ENCODE results near the gene GNPDA1. TPM values are rescaled to one million over a fixed set of nuclear protein-coding genes. Genes with fewer than 3 reads are reported as not detected.
"Not testable (repeated sequence)": the region's sequence is repeated elsewhere in the genome, so short reads cannot be mapped to it uniquely, and the experiment has no call there.

GNPDA1 gene
- total RNA-seq, 1 experiment from 2014 or later, result 54.1 TPM

- intact Hi-C loops (cut with micrococcal nuclease; ENCODE audit: unreplicated experiment), result no loop called here
Observed at GRCh38 chr5:142056816-142057696, 44.2 kb upstream of the GNPDA1 start.

GRCh38 chr5:142055301-142055700, 42.5 kb upstream of the GNPDA1 start:
- no peaks in the 10 kb centered on the region for H3K9me2 ChIP-seq (ENCODE audit: insufficient read depth)
- ChIA-PET POLR2A (ENCODE audit: unreplicated experiment) (interaction anchor here (0.7 kb wide), 1 partner anchor 10 kb away, joined by 4 read pairs; no protein-coding TSS in a partner anchor), CTCF (no interaction called here)
- H3K9me3 ChIP-seq (ENCODE audit: insufficient read depth, low read depth), result no peaks in the 10 kb centered on the region
- no peaks in the 10 kb centered on the region for H3K79me2 ChIP-seq (ENCODE audit: low read depth)
- TF ChIP-seq EZH2 (IDR thresholded peaks at IDR 0.05; ENCODE audit: low read depth), result no peak
- TF ChIP-seq, protein P1, sequence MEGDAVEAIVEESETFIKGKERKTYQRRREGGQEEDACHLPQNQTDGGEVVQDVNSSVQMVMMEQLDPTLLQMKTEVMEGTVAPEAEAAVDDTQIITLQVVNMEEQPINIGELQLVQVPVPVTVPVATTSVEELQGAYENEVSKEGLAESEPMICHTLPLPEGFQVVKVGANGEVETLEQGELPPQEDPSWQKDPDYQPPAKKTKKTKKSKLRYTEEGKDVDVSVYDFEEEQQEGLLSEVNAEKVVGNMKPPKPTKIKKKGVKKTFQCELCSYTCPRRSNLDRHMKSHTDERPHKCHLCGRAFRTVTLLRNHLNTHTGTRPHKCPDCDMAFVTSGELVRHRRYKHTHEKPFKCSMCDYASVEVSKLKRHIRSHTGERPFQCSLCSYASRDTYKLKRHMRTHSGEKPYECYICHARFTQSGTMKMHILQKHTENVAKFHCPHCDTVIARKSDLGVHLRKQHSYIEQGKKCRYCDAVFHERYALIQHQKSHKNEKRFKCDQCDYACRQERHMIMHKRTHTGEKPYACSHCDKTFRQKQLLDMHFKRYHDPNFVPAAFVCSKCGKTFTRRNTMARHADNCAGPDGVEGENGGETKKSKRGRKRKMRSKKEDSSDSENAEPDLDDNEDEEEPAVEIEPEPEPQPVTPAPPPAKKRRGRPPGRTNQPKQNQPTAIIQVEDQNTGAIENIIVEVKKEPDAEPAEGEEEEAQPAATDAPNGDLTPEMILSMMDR (conservative IDR thresholded peaks at IDR 0.05), result no peak
- H3K27ac ChIP-seq, result no peak overlapping the region
- no peaks in the 10 kb centered on the region for H4K20me1 ChIP-seq (ENCODE audit: insufficient read depth)
- intact Hi-C loops (cut with micrococcal nuclease; ENCODE audit: unreplicated experiment), result no loop called here
- no peak overlapping the region for H3K4me2 ChIP-seq
- H3K27me3 ChIP-seq (ENCODE audit: insufficient read depth, low read depth), result no peaks in the 10 kb centered on the region
- no peak overlapping the region for H3K4me3 ChIP-seq
- H3K36me3 ChIP-seq (ENCODE audit: low read depth), result no peaks in the 10 kb centered on the region
- H2AFZ ChIP-seq, result no peak overlapping the region
- peaks cover 47% of the 10 kb centered on the region for H3F3A ChIP-seq (ENCODE audit: insufficient read depth, low read depth)
- H3K4me1 ChIP-seq (replicated peaks; ENCODE audit: insufficient read depth), result peaks cover 53% of the 10 kb centered on the region
- no TSS peak for BruUV-seq (replicated peaks)
- DNase-seq, result no peak

More at GRCh38 chr5:142056816-142057696, 44.2 kb upstream of the GNPDA1 start:
- H3F3A ChIP-seq (ENCODE audit: insufficient read depth, low read depth), result peaks cover 47% of the 10 kb centered on the region
- H3K27me3 ChIP-seq (ENCODE audit: insufficient read depth, low read depth), result no peaks in the 10 kb centered on the region
- TF ChIP-seq, protein P1 (conservative IDR thresholded peaks at IDR 0.05), result no peak
- no peak for TF ChIP-seq EZH2 (IDR thresholded peaks at IDR 0.05; ENCODE audit: low read depth)
- H3K4me3 ChIP-seq, result no peak overlapping the region
- no peaks in the 10 kb centered on the region for H3K36me3 ChIP-seq (ENCODE audit: low read depth)
- H3K4me2 ChIP-seq, result peak overlapping the region; percentile 29
- peak overlapping the region; percentile 88 for H3K27ac ChIP-seq
- DNase-seq, result no peak
- no peaks in the 10 kb centered on the region for H4K20me1 ChIP-seq (ENCODE audit: insufficient read depth)
- H2AFZ ChIP-seq, result no peak overlapping the region
- ChIA-PET POLR2A (ENCODE audit: unreplicated experiment) (interaction anchor here (0.6 kb wide), 1 partner anchor 98 kb away, joined by 3 read pairs; no protein-coding TSS in a partner anchor), CTCF (no interaction called here)
- H3K9me3 ChIP-seq (ENCODE audit: insufficient read depth, low read depth), result no peaks in the 10 kb centered on the region
- peaks cover 53% of the 10 kb centered on the region for H3K4me1 ChIP-seq (replicated peaks; ENCODE audit: insufficient read depth)
- H3K79me2 ChIP-seq (ENCODE audit: low read depth), result no peaks in the 10 kb centered on the region
- no peaks in the 10 kb centered on the region for H3K9me2 ChIP-seq (ENCODE audit: insufficient read depth)
- BruUV-seq (replicated peaks), result no TSS peak

DNA sequence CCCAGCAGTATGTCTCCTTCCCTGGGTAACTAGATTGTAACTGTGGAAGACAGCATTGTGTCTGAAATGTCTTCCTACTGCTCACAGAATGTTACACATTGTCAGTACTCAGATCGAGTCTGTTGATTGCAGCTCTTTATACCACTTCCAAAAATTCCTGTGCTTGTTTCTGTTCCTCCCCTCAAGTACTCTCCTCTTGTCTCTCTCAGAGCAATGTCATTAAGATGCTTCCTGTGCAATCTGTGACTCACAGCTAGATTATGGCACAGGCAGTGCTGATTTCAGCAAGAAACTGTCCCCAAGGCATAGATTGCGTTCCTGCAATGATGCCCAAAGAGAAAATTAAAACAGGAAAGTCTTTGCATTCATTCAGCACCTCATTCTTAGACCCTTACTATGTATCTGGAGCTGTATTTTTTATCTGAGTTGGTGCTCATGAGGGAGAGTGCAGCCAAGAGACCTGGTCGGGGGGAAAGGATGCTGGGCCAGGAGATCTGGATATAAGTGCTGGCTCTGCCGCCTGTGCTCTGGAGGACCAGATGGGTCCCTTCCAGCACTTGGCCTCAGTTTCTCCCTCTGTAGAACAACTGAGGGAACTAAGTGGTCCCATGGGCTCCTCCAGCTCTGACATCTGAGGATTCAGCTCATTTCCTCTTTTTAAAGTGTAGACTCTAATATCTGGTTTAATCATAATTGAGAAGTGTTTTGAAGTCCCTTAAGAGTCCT, 40.8 kb upstream of the GNPDA1 start:
- TF ChIP-seq, protein P1 (conservative IDR thresholded peaks at IDR 0.05), result no peak
- no peak for TF ChIP-seq EZH2 (IDR thresholded peaks at IDR 0.05; ENCODE audit: low read depth)
- Histone ChIP-seq H3K27ac (peak overlapping the region; percentile 62), H3K4me2 (peak overlapping the region; percentile 41), H3K27me3 (ENCODE audit: insufficient read depth, low read depth) (no peaks in the 10 kb centered on the region), H3K36me3 (ENCODE audit: low read depth) (no peaks in the 10 kb centered on the region), H3K4me1 (replicated peaks; ENCODE audit: insufficient read depth) (peaks cover 40% of the 10 kb centered on the region), H4K20me1 (ENCODE audit: insufficient read depth) (no peaks in the 10 kb centered on the region), H3K79me2 (ENCODE audit: low read depth) (no peaks in the 10 kb centered on the region), H2AFZ (no peak overlapping the region), H3K9me2 (ENCODE audit: insufficient read depth) (no peaks in the 10 kb centered on the region), H3K9me3 (ENCODE audit: insufficient read depth, low read depth) (no peaks in the 10 kb centered on the region), H3F3A (ENCODE audit: insufficient read depth, low read depth) (peaks cover 39% of the 10 kb centered on the region), H3K4me3 (no peak overlapping the region)
- POLR2A ChIA-PET (ENCODE audit: unreplicated experiment), result no interaction called here
- CTCF ChIA-PET, result interaction anchor here (0.5 to 0.6 kb wide), 2 partner anchors 82 to 429 kb away, joined by 3 read pairs; no protein-coding TSS in a partner anchor
- intact Hi-C loops (cut with micrococcal nuclease; ENCODE audit: unreplicated experiment), result no loop called here
- BruUV-seq (replicated peaks), result no TSS peak
- peak; percentile 31 to 93 for DNase-seq

DNA sequence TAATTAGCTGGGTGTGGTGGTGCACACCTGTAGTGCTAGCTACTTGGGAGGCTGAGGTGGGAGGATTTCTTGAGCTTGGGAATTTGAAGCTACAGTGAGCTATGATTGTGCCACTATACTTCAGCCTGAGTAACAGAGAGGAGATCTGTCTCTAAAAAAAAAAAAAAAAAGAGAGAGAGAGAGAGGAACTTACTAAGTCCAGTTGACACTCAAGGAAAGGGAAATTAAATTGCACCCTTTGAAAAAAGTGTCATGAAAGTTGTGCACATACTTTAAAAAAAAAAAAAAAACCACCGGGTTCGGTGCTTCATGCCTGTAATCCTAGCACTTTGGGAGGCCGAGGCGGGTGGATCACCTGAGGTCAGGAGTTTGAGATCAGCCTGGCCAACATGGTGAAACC, 39.2 kb upstream of the GNPDA1 start:
- H3K27ac ChIP-seq; BruUV-seq (replicated peaks); H3K9me3 ChIP-seq (ENCODE audit: insufficient read depth, low read depth); CTCF ChIA-PET; H3K36me3 ChIP-seq (ENCODE audit: low read depth); POLR2A ChIA-PET (ENCODE audit: unreplicated experiment); H2AFZ ChIP-seq; H4K20me1 ChIP-seq (ENCODE audit: insufficient read depth); H3K9me2 ChIP-seq (ENCODE audit: insufficient read depth); H3K4me3 ChIP-seq; H3K79me2 ChIP-seq (ENCODE audit: low read depth); H3K27me3 ChIP-seq (ENCODE audit: insufficient read depth, low read depth); H3K4me2 ChIP-seq; DNase-seq; intact Hi-C loops (cut with micrococcal nuclease; ENCODE audit: unreplicated experiment): not testable (repeated sequence)
- peaks cover 25% of the 10 kb centered on the region for H3K4me1 ChIP-seq (replicated peaks; ENCODE audit: insufficient read depth)
- H3F3A ChIP-seq (ENCODE audit: insufficient read depth, low read depth), result peaks cover 23% of the 10 kb centered on the region
